OCI-LY7 (cell line): ENCODE measurements around the gene CA12. TPM values are rescaled to one million over a fixed set of nuclear protein-coding genes. Genes with fewer than 3 reads are reported as not detected.

Experiments
- BruUV-seq: library from RNA; stranded (reverse); fragments of 400-500 nt; replicated peaks from 2 replicates; lab custom pipeline; 2021; lab: Mats Ljungman, UMichigan
- CTCF ChIA-PET: fragments of 300-600 bp; sonication (Branson Sonifier 250); formaldehyde crosslinking; loops from one replicate; lab custom pipeline; 2022; ENCODE audit warnings: antibody characterized with exemption; ENCODE audit not compliant: unreplicated experiment; lab: Charles Lee
- POLR2A ChIA-PET: fragments of 300-600 bp; sonication (Branson Sonifier 250); formaldehyde crosslinking; loops from one replicate; lab custom pipeline; 2022; ENCODE audit warnings: antibody characterized with exemption; lab: Charles Lee
- DNase-seq: peaks from one replicate; pipeline ENCODE4 v3.0.0-alpha.2; 2015; ENCODE audit warnings: low spot score
- H2AFZ ChIP-seq: fragments of 200-600 bp; sonication (generic), shearing (Covaris generic); 2 replicates; pipeline ENCODE4 v1.6.1; 2014; ENCODE audit warnings: mild to moderate bottlenecking, antibody characterized with exemption, low read length, moderate library complexity
- H3K27ac ChIP-seq: fragments of 200-600 bp; sonication (generic); 2 replicates; pipeline ENCODE4 v1.5.1; 2014; ENCODE audit warnings: mixed run types, low read depth, mild to moderate bottlenecking, moderate library complexity, low read length, inconsistent platforms; ENCODE audit not compliant: poor library complexity, severe bottlenecking
- H3K36me3 ChIP-seq: fragments of 200-600 bp; sonication (generic); 2 replicates; pipeline ENCODE4 v1.6.1; 2014; ENCODE audit warnings: mild to moderate bottlenecking, antibody characterized with exemption, low read length, moderate library complexity, mixed read lengths; ENCODE audit not compliant: insufficient read depth
- H3K4me1 ChIP-seq: fragments of 200-600 bp; sonication (generic); 2 replicates; pipeline ENCODE4 v1.5.1; 2014; ENCODE audit warnings: mild to moderate bottlenecking, low read length; ENCODE audit not compliant: insufficient read depth, poor library complexity, severe bottlenecking
- H3K4me2 ChIP-seq: fragments of 200-600 bp; sonication (generic); 2 replicates; pipeline ENCODE4 v1.6.1; 2014; ENCODE audit warnings: mild to moderate bottlenecking, low read length
- H3K4me3 ChIP-seq: fragments of 200-600 bp; sonication (generic); 2 replicates; pipeline ENCODE4 v1.5.1; 2014; ENCODE audit warnings: mild to moderate bottlenecking, low read depth, low read length; ENCODE audit not compliant: poor library complexity, severe bottlenecking
- H3K79me2 ChIP-seq: fragments of 200-600 bp; sonication (generic); 2 replicates; pipeline ENCODE4 v1.6.1; 2016; ENCODE audit warnings: low read depth, mild to moderate bottlenecking, low read length, moderate library complexity, mixed read lengths; ENCODE audit not compliant: insufficient read depth
- H3K9me2 ChIP-seq: fragments of 200-600 bp; sonication (generic); 2 replicates; pipeline ENCODE4 v1.6.1; 2016; ENCODE audit warnings: mild to moderate bottlenecking, low read length, mixed read lengths; ENCODE audit not compliant: insufficient read depth
- H3K9me3 ChIP-seq: fragments of 200-600 bp; sonication (generic); 2 replicates; pipeline ENCODE4 v1.6.1; 2014; ENCODE audit warnings: mild to moderate bottlenecking, mixed run types, low read length, mixed read lengths
- H4K20me1 ChIP-seq: fragments of 200-600 bp; sonication (generic); 2 replicates; pipeline ENCODE4 v1.6.1; 2014; ENCODE audit warnings: mild to moderate bottlenecking, antibody characterized with exemption, low read length, moderate library complexity, mixed read lengths; ENCODE audit not compliant: insufficient read depth
- CTCF ChIP-seq: fragments of 200-600 bp; sonication (generic); conservative IDR thresholded peaks from 2 replicates; pipeline ENCODE4 v1.5.1; 2014; ENCODE audit warnings: mild to moderate bottlenecking, antibody characterized with exemption, low read length, moderate library complexity, mixed read lengths
- EZH2phosphoT487 ChIP-seq: fragments of 200-600 bp; sonication (generic); IDR thresholded peaks from 2 replicates; pipeline ENCODE4 v1.6.1; 2018; ENCODE audit warnings: low read depth, borderline replicate concordance, mild to moderate bottlenecking, mixed run types, antibody characterized with exemption, low read length, moderate library complexity, mixed read lengths
- intact Hi-C: fragments of 100-400 bp; cut with micrococcal nuclease; formaldehyde crosslinking; loops from one replicate; pipeline ENCODE4 v1.10.0; 2022; ENCODE audit not compliant: unreplicated experiment
- total RNA-seq, 2 experiments: library from RNA; depleted of rRNA in 1 of 2; stranded (reverse); fragments of >200 nt in 1 of 2; shearing (Covaris generic) in 1 of 2; gene quantifications; 2 replicates each; pipeline ENCODE4 v1.2.3, GENCODE V29; 2014 to 2022

CA12 gene
- total RNA-seq, 2 experiments from 2014 or later = not detected

- Histone ChIP-seq H4K20me1 (no peaks in the 10 kb centered on the region), H3K9me2 (no peaks in the 10 kb centered on the region), H3K79me2 (no peaks in the 10 kb centered on the region), H3K4me2 (no peak overlapping the region), H2AFZ (no peak overlapping the region), H3K4me1 (no peaks in the 10 kb centered on the region), H3K27ac (no peak overlapping the region), H3K9me3 (no peaks in the 10 kb centered on the region), H3K36me3 (no peaks in the 10 kb centered on the region), H3K4me3 (no peak overlapping the region)
- TF ChIP-seq EZH2phosphoT487 (no peak), CTCF (peak; percentile 84)
- POLR2A ChIA-PET = no interaction called here
- BruUV-seq = no TSS peak
- intact Hi-C loops = loop anchor here (10.0 kb wide), 2 partner anchors 248 to 358 kb away; partner anchors contain the start of genes RPS27L and TPM1
- DNase-seq = peak; percentile 50
- CTCF ChIA-PET = no interaction called here
Measured at GRCh38 chr15:63402498-63403253, 21.0 kb upstream of the CA12 start.

GRCh38 chr15:63401714-63402497, 20.3 kb upstream of the CA12 start:
- ChIA-PET CTCF (no interaction called here), POLR2A (no interaction called here)
- Histone ChIP-seq H3K27ac (no peak overlapping the region), H3K9me2 (no peaks in the 10 kb centered on the region), H3K4me3 (no peak overlapping the region), H2AFZ (no peak overlapping the region), H3K4me1 (no peaks in the 10 kb centered on the region), H3K4me2 (no peak overlapping the region), H4K20me1 (no peaks in the 10 kb centered on the region), H3K9me3 (no peaks in the 10 kb centered on the region), H3K79me2 (no peaks in the 10 kb centered on the region), H3K36me3 (no peaks in the 10 kb centered on the region)
- BruUV-seq = no TSS peak
- intact Hi-C loops = loop anchor here (10.0 kb wide), 2 partner anchors 247 to 357 kb away; partner anchors contain the start of genes RPS27L and TPM1
- no peak for DNase-seq
- TF ChIP-seq CTCF (no peak), EZH2phosphoT487 (no peak)
